WTC11 (cell line): ENCODE data around the gene ROBO1. TPM values are rescaled to one million over a fixed set of nuclear protein-coding genes. Genes with fewer than 3 reads are reported as not detected.

Experiments used
- ATAC-seq: fragments of 200-7000 bp; cut with Tn5 transposase; 2 replicates; pipeline ENCODE4 v1.10.0; 2021; ENCODE audit warnings: mild to moderate bottlenecking, moderate library complexity
- CTCF ChIA-PET: fragments of 300-600 bp; sonication (Branson Sonifier 250); formaldehyde crosslinking; loops from one replicate; lab custom pipeline; 2021; ENCODE audit warnings: antibody characterized with exemption; lab: Charles Lee
- POLR2A ChIA-PET: fragments of 350-600 bp; sonication (Branson Sonifier 250); formaldehyde crosslinking; loops from one replicate; lab custom pipeline; 2021; ENCODE audit warnings: antibody characterized with exemption; lab: Charles Lee
- DNase-seq: peaks from one replicate; pipeline ENCODE4 v3.0.0; 2021; ENCODE audit warnings: low spot score
- H3K27ac Mint-ChIP-seq: 2 replicates; pipeline ENCODE4 v1.8.0; 2021; ENCODE audit warnings: mixed read lengths
- H3K27me3 Mint-ChIP-seq: 2 replicates; pipeline ENCODE4 v1.8.0; 2021; ENCODE audit warnings: low read depth, mild to moderate bottlenecking, moderate library complexity, mixed read lengths
- H3K36me3 Mint-ChIP-seq: 2 replicates; pipeline ENCODE4 v1.8.0; 2021; ENCODE audit warnings: mixed read lengths
- H3K4me1 Mint-ChIP-seq: 2 replicates; pipeline ENCODE4 v1.8.0; 2022; ENCODE audit warnings: mixed read lengths
- H3K4me3 Mint-ChIP-seq: 2 replicates; pipeline ENCODE4 v1.8.0; 2021; ENCODE audit warnings: mild to moderate bottlenecking, moderate library complexity, mixed read lengths
- H3K9me3 Mint-ChIP-seq: 2 replicates; pipeline ENCODE4 v1.8.0; 2021; ENCODE audit warnings: mixed read lengths
- CBFB ChIP-seq: sonication (generic); formaldehyde crosslinking; IDR thresholded peaks from 2 replicates; pipeline ENCODE4 v1.8.1; 2022; ENCODE audit warnings: mild to moderate bottlenecking, low read depth, missing genetic modification reagents
- FOXP4 ChIP-seq: sonication (generic); formaldehyde crosslinking; IDR thresholded peaks from 2 replicates; pipeline ENCODE4 v1.8.0; 2022; ENCODE audit warnings: mild to moderate bottlenecking, missing genetic modification reagents
- PREB ChIP-seq: sonication (generic); formaldehyde crosslinking; IDR thresholded peaks from 2 replicates; pipeline ENCODE4 v1.8.1; 2022; ENCODE audit warnings: mild to moderate bottlenecking, missing genetic modification reagents, moderate library complexity, borderline replicate concordance
- STAT6 ChIP-seq: sonication (generic); formaldehyde crosslinking; conservative IDR thresholded peaks from 2 replicates; pipeline ENCODE4 v1.8.1; 2023; ENCODE audit warnings: mild to moderate bottlenecking, low read depth, missing genetic modification reagents, moderate library complexity
- USF1 ChIP-seq: sonication (generic); formaldehyde crosslinking; IDR thresholded peaks from 2 replicates; pipeline ENCODE4 v1.8.0; 2022; ENCODE audit warnings: mild to moderate bottlenecking, missing genetic modification reagents
- ZNF138 ChIP-seq: sonication (generic); formaldehyde crosslinking; conservative IDR thresholded peaks from 2 replicates; pipeline ENCODE4 v1.8.1; 2022; ENCODE audit warnings: mild to moderate bottlenecking, moderate library complexity, missing genetic modification reagents
- ZNF219 ChIP-seq: sonication (generic); formaldehyde crosslinking; IDR thresholded peaks from 2 replicates; pipeline ENCODE4 v1.8.0; 2023; ENCODE audit warnings: missing genetic modification reagents, mild to moderate bottlenecking, borderline replicate concordance
- ZNF416 ChIP-seq: fragments of 250-450 bp; sonication (Bioruptor Pico); IDR thresholded peaks from 2 replicates; pipeline ENCODE4 v1.9.0; 2021; ENCODE audit warnings: mild to moderate bottlenecking, inconsistent platforms
- ZNF671 ChIP-seq: fragments of 250-450 bp; sonication (Bioruptor Pico); IDR thresholded peaks from 2 replicates; pipeline ENCODE4 v1.8.0; 2021; ENCODE audit warnings: mild to moderate bottlenecking
- total RNA-seq: library from RNA; stranded (reverse); gene quantifications from 3 replicates; pipeline ENCODE4 v1.2.3, GENCODE V29; 2021
- TF ChIP-seq, protein P1 (sequence below): sonication (generic); formaldehyde crosslinking; IDR thresholded peaks from 2 replicates; pipeline ENCODE4 v1.8.0; 2022; ENCODE audit warnings: missing genetic modification reagents
- TF ChIP-seq, protein P2 (sequence below): sonication (generic); formaldehyde crosslinking; IDR thresholded peaks from 2 replicates; pipeline ENCODE4 v1.8.0; 2023; ENCODE audit warnings: mild to moderate bottlenecking, missing genetic modification reagents
- TF ChIP-seq, protein P3 (sequence below): sonication (generic); formaldehyde crosslinking; IDR thresholded peaks from 2 replicates; pipeline ENCODE4 v1.8.0; 2023; ENCODE audit warnings: missing genetic modification reagents

ROBO1 gene
- total RNA-seq, 1 experiment from 2014 or later = 90.9 TPM

- peaks cover 5% of the 10 kb centered on the region; the same call in 1 of the 2 replicates for H3K36me3 Mint-ChIP-seq
- H3K27me3 Mint-ChIP-seq = no peaks in the 10 kb centered on the region
Observed at GRCh38 chr3:78781351-78781750, 986.4 kb downstream of the ROBO1 start.

DNA sequence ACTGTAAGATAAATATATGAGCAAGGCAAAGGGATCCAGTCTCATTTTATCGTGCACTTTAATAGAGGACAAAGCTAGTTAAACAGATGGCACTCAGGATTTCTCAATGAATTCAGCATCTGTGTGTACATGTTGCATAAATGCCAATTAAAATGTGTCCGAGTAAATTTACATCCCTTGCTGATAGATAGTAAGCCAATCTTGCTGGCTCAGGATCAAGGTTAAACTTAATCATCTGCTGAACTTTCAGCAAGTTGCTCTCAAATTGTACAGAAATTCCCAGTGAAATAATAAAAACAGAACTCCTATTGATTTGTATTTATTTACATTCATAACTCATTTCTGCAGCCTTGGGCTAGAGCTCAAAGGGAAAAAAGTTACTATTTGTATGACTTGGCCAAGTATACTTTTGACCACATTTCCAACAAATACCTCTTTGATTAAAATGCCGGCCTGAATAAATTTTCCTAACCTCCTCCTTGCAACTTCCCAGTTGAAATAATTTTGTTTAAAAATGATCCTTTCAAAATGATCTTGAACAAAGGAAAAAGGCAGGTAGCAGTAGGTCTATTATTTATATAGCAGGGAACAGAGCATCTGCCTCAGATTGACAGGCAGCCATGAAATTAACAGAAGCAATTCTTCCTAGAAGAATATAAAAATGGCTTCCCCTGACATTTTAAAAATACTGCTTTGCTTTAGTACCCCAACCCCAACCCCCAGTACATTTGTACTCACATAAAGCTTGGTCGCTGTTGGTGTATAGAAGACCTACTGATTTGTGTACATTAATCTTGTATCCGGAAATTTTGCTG is 1001.9 kb downstream of the ROBO1 start:
- Mint-ChIP-seq H3K36me3 (no peaks in the 10 kb centered on the region), H3K4me3 (no peak overlapping the region), H3K9me3 (no peaks in the 10 kb centered on the region), H3K27ac (no peak overlapping the region), H3K27me3 (no peaks in the 10 kb centered on the region), H3K4me1 (no peaks in the 10 kb centered on the region)
- ATAC-seq = no peak
- ChIA-PET CTCF (no interaction called here), POLR2A (no interaction called here)
- TF ChIP-seq, protein P1, sequence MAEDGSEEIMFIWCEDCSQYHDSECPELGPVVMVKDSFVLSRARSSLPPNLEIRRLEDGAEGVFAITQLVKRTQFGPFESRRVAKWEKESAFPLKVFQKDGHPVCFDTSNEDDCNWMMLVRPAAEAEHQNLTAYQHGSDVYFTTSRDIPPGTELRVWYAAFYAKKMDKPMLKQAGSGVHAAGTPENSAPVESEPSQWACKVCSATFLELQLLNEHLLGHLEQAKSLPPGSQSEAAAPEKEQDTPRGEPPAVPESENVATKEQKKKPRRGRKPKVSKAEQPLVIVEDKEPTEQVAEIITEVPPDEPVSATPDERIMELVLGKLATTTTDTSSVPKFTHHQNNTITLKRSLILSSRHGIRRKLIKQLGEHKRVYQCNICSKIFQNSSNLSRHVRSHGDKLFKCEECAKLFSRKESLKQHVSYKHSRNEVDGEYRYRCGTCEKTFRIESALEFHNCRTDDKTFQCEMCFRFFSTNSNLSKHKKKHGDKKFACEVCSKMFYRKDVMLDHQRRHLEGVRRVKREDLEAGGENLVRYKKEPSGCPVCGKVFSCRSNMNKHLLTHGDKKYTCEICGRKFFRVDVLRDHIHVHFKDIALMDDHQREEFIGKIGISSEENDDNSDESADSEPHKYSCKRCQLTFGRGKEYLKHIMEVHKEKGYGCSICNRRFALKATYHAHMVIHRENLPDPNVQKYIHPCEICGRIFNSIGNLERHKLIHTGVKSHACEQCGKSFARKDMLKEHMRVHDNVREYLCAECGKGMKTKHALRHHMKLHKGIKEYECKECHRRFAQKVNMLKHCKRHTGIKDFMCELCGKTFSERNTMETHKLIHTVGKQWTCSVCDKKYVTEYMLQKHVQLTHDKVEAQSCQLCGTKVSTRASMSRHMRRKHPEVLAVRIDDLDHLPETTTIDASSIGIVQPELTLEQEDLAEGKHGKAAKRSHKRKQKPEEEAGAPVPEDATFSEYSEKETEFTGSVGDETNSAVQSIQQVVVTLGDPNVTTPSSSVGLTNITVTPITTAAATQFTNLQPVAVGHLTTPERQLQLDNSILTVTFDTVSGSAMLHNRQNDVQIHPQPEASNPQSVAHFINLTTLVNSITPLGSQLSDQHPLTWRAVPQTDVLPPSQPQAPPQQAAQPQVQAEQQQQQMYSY (CRISPR knock-in tag) = no peak
- TF ChIP-seq ZNF138 (CRISPR knock-in tag) (no peak), ZNF219 (no peak), USF1 (CRISPR knock-in tag) (no peak), FOXP4 (CRISPR knock-in tag) (no peak), ZNF416 (no peak)
- TF ChIP-seq, protein P2, sequence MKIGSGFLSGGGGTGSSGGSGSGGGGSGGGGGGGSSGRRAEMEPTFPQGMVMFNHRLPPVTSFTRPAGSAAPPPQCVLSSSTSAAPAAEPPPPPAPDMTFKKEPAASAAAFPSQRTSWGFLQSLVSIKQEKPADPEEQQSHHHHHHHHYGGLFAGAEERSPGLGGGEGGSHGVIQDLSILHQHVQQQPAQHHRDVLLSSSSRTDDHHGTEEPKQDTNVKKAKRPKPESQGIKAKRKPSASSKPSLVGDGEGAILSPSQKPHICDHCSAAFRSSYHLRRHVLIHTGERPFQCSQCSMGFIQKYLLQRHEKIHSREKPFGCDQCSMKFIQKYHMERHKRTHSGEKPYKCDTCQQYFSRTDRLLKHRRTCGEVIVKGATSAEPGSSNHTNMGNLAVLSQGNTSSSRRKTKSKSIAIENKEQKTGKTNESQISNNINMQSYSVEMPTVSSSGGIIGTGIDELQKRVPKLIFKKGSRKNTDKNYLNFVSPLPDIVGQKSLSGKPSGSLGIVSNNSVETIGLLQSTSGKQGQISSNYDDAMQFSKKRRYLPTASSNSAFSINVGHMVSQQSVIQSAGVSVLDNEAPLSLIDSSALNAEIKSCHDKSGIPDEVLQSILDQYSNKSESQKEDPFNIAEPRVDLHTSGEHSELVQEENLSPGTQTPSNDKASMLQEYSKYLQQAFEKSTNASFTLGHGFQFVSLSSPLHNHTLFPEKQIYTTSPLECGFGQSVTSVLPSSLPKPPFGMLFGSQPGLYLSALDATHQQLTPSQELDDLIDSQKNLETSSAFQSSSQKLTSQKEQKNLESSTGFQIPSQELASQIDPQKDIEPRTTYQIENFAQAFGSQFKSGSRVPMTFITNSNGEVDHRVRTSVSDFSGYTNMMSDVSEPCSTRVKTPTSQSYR (CRISPR knock-in tag) = no peak
- DNase-seq = no peak

More at GRCh38 chr3:78781351-78781750, 986.4 kb downstream of the ROBO1 start:
- CTCF ChIA-PET = no interaction called here
- H3K9me3 Mint-ChIP-seq = peaks cover 11% of the 10 kb centered on the region
- POLR2A ChIA-PET = no interaction called here
- H3K4me3 Mint-ChIP-seq = no peak overlapping the region
- no peak for ATAC-seq
- no peak for DNase-seq
- no peak overlapping the region for H3K27ac Mint-ChIP-seq
- H3K4me1 Mint-ChIP-seq = no peaks in the 10 kb centered on the region
- TF ChIP-seq, protein P3, sequence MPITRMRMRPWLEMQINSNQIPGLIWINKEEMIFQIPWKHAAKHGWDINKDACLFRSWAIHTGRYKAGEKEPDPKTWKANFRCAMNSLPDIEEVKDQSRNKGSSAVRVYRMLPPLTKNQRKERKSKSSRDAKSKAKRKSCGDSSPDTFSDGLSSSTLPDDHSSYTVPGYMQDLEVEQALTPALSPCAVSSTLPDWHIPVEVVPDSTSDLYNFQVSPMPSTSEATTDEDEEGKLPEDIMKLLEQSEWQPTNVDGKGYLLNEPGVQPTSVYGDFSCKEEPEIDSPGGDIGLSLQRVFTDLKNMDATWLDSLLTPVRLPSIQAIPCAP (CRISPR knock-in tag) = no peak
- TF ChIP-seq STAT6 (CRISPR knock-in tag) (no peak), CBFB (no peak), PREB (CRISPR knock-in tag) (no peak), ZNF671 (CRISPR knock-in tag) (no peak)
